Tracheal epithelial cell (primary cell): ENCODE measurements around the gene CYB5R2. TPM values are rescaled to one million over a fixed set of nuclear protein-coding genes. Genes with fewer than 3 reads are reported as not detected.

Experiments
- total RNA-seq: library from RNA; depleted of rRNA; stranded (reverse); fragments of >200 nt; gene quantifications from 2 replicates; pipeline ENCODE4 v1.2.1, GENCODE V29; 2014

The CYB5R2 gene
- 7.0 and 12.8 TPM in 2 replicates for total RNA-seq

GRCh38 chr11:7672960-7673723 is at the start of gene CYB5R2:
Gene CYB5R2, minus strand, starts transcription at chr11:7673500. Its CDS starts 675 bp downstream, at chr11:7672825.

GRCh38 chr11:7706377-7706776 is 33.1 kb upstream of the CYB5R2 start, which contains the start of gene OVCH2:
Gene OVCH2, minus strand, starts transcription at chr11:7706477. Its CDS starts 83 bp downstream, at chr11:7706394.

Other genes with a start within 250 kb of the CYB5R2 start
- gene OLFML1, start 188.0 kb downstream of the CYB5R2 start, total RNA-seq: 0.21 TPM in 1 of 2 replicates, not detected in the other
- 8.0 and 14.9 TPM in 2 replicates for gene PPFIBP2, start 159.5 kb downstream of the CYB5R2 start, total RNA-seq
- 0.48 TPM in 1 of 2 replicates, not detected in the other for gene OVCH2, start 33.0 kb upstream of the CYB5R2 start, total RNA-seq
- not detected in 2 replicates for gene OR5P2, start 123.4 kb upstream of the CYB5R2 start, total RNA-seq
- 0.48 TPM in 1 of 2 replicates, not detected in the other for gene OR5P3, start 157.3 kb upstream of the CYB5R2 start, total RNA-seq